HG02642 (cell line): ENCODE measurements around the gene PNPLA8.
A peak's percentile ranks its signal among the peaks of the same experiment; 100 is the strongest.
"Not testable (repeated sequence)": the region's sequence is repeated elsewhere in the genome, so short reads cannot be mapped to it uniquely, and the experiment has no call there.

Source experiments
- ATAC-seq: cut with Tn5 transposase; IDR thresholded peaks from one replicate; pipeline ENCODE4 v1.9.1; 2021; ENCODE audit warnings: mild to moderate bottlenecking; ENCODE audit not compliant: unreplicated experiment, poor library complexity

PNPLA8 gene

DNA sequence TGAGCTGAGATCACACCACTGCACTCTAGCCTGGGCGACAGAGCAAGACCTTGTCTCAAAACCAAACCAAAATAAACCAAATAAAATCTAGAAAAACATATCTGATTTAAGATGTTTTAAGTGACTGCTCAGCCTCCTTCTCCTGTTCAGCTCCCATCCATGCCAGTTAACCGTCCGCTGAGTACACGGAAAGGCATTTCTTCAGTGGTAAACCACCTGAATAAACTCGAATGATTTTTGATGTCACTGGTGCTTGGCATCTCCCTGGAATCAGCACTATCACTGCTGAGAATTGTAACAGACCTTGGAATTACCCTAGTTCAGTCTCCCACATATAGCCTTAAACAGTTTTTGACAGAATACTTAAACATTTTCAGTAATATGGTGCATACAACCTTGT, 45.6 kb downstream of the PNPLA8 start:
- no peak for ATAC-seq

DNA sequence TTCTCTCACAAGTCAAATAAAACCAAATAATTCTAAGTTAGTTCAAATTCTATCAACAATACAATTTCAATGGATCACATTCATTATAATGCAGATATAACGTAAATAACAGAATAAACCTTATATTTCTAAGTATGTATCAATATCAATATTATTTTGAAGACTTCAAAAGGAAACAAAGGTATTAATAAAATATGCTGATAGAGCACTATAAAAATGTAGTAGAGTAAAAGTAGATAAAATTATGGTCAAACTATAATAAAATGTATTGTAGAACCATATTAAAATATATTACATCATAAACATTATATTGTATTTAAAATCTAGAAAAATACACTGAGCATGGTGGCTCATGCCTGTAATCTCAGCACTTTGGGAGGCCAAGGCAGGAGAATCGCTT, 46.2 kb downstream of the PNPLA8 start:
- no peak for ATAC-seq

DNA sequence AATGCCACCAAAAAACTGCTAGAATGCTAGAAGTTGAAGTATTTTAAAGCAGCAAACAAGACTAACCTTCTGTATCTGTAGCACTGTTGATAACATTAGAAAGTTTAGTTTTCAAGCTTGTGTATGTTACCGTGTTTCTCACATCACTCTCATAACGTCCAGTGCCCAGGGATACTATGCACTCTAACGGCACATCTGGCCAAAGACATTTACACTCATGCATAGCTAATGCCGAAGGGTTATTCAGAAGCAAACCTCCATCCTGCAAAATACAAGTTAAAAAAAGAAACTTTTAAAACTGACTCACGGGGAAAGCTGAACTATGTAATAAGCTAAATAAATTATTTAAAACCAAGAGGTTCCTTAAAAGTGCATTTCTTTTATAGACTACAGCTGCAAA, 46.8 kb downstream of the PNPLA8 start:
- no peak for ATAC-seq

- no peak for ATAC-seq
These were observed 57.7 kb downstream of the PNPLA8 start for GRCh38 chr7:108468246-108468645.

GRCh38 chr7:108467391-108467790, 58.5 kb downstream of the PNPLA8 start:
- no peak for ATAC-seq

DNA sequence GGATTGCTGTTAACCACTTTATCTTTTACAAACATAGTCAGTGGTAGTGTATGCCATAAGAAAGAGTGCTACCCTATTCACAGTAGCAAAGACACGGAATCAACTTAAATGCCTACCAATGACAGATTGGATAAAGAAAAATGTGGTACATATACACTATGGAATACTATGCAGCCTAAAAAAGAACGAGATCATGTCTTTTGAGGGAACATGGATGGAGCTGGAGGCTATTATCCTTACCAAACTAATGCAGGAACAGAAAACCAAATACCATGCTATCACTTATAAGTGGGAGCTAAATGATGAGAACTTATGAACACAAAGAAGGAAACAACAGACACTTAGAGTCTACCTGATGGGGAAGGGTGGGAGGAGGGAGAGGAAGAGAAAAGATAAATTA, 59.6 kb downstream of the PNPLA8 start:
- ATAC-seq = not testable (repeated sequence)

DNA sequence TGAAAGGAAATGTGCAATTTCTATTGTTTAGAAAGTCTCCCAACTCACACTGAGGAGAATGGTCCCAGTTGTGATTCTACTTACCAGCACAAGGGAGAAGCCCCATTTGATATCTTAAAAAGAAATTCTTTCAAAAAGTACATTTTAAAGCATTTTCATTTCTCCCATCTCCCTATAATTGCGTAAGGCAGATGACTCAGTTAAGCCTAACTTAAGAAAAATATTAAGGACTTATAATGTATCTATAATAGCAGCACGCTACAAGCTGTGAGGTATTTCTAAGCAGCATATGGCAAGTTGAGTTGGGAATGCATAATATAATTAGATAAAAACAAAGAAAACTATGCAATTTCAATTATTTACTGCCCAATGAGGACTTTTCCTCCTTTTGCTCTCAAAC, 61.2 kb downstream of the PNPLA8 start:
- ATAC-seq = no peak

GRCh38 chr7:108463613-108464012, 62.3 kb downstream of the PNPLA8 start:
- no peak for ATAC-seq

DNA sequence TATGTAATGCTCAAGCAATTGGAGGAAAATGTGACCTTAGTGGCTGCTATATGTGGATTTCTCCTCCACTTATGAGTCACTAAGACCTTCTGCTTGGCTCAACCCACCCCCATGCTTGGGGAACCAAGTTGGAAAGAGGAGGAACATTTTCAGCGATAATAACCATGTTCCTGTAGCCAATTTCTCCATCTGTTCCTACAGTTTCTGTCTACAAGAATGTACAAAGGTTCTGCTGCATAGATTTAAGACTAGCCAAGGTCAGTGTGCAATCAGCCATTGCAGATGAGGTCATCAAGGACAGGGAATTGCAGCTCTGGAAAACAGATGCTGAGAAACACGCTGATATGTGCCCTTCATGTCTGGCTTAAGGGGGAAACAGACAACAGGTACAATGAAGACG, 64.1 kb downstream of the PNPLA8 start:
- no peak for ATAC-seq

- ATAC-seq = no peak
These were observed 65.0 kb downstream of the PNPLA8 start for GRCh38 chr7:108460964-108461363.

DNA sequence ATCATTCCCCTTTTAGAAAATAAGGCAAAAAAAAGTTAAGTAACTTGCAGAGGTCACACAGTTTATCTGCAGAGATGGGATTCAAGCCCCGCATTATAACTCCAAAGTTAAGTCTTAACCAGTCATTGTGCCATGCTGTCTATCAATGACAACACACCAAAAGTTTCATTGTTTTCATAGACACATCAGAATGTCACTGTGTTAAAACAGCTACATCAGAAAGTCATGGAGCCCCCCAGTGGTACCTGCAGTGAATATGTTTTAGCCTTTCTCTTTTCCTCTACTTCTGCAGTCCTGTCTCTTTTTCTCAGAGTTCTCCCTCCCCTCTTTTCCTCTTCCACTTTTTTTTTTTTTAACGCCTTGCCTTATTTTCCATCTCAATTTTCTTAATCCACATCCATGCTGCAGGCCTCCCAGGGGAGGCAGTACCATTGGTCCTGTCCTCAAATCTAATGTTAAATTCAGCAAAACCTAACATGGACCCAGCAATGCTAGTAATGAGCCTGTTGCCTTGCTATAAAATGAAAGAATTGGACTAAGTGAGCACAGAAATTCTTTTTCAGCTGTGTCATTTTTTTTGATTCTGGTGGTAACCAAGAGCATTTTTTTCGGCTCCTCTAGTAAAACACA, 65.9 kb downstream of the PNPLA8 start:
- no peak for ATAC-seq

GRCh38 chr7:108457871-108458270, 68.1 kb downstream of the PNPLA8 start:
- no peak for ATAC-seq

DNA sequence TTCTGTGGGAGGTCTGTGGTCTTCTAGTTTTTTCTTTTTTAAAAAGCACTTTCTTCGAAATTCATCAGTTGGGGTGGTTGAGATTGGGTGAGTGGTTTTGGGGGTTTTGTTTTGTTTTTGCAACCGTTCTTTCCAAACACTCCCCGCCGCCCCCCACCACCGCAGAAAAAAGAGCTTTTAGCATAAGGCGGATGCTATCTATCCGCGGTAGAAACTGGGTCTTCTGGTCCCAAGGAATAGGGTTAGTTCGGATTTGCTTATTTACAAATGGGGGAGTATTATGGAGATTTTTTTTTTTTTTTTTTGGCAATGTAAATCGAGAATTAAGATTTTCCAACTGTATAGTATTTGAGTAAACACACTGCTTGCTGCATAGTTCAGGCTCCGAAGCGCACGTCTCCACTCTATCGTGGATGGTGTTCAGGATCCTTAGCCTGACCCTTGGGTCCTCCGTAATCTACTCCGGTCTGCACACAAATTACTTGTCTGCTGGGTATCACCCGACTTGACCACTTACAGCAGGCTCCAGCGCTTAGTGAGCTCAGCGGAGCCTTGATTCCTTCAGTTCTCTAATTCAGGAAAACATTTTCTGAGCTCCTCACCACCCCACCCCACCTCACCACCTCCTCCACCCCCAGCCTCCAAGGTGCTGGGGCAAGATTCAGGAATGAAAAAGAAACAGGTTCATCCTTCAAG, 68.9 kb downstream of the PNPLA8 start:
- no peak for ATAC-seq

- peak; percentile 30 for ATAC-seq
These were observed 69.8 kb downstream of the PNPLA8 start, which contains the start of gene NRCAM for GRCh38 chr7:108455998-108456677. Gene NRCAM (minus strand): TSS chr7:108456436. CDS start chr7:108240064, 216,372 bp downstream.

GRCh38 chr7:108455551-108455997, 70.4 kb downstream of the PNPLA8 start:
- peak; percentile 30 for ATAC-seq

GRCh38 chr7:108454674-108455550, 71.0 kb downstream of the PNPLA8 start:
- ATAC-seq = peak; percentile 18

DNA sequence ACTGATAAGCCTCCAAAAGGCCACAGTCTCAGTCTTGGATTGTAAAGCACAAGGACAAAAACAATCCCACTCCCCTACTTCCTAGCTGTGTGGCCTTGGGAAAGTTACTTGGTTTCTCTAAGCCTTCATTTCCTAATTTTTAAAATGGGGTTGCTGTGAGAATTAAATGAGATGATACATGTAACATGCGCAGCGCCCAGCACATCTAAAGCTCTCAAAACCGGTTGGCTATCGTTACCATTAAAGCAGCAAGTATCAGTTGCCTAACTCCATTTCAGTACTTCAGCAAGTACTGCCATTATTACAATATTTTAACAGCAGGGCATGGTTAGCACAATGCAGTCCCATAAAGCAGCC, 71.6 kb downstream of the PNPLA8 start:
- no peak for ATAC-seq

DNA sequence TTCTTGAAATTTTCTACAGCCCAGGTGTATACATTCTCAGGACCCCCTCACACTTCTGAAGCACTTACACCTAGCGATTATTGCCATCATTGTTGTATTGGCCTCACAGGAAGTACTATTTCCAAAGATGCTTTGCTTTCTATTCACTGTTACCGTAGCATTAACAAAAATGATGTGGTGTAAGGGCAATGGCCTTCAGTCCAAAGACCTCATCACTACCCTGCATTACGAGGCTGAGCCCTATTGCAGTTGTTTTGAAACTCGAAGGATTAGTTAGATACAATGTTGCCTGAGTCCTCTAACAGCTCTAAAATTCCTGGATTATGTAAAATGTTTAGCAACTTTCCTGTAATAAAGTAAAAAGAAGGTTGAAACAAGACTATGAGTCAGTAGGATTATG, 72.6 kb downstream of the PNPLA8 start:
- ATAC-seq = no peak

DNA sequence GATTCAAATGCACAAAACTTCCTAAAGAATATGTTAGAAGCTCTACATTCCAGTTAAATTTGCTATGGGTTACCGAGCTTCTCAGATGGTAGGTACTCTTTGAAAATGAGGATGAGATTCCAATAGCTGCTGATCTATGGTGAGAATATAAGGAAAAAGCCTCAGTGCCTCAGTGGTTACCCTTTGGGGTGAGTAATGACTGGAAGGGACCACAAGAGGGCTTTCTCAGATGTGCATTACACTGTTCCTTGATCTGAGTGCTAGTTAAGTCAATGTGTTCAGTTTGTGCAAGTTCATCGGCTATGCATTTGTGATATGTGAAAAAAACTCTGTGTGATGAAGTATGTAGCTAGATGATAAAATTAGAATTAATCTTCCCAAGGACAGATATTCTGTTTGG, 73.2 kb downstream of the PNPLA8 start:
- ATAC-seq = peak; percentile 55

- no peak for ATAC-seq
These were observed 74.6 kb downstream of the PNPLA8 start for GRCh38 chr7:108451296-108451848.
